ENCODE results near the gene CLEC9A.

Gene CLEC9A

GRCh38 chr12:10101042-10101579, 70.6 kb downstream of the CLEC9A start:
- no peak for DNase-seq
- H3K36me3 ChIP-seq: no peaks in the 10 kb centered on the region
- H3K9me3 ChIP-seq (ENCODE audit: severe bottlenecking): no peaks in the 10 kb centered on the region
- no peak overlapping the region for H3K27ac ChIP-seq
- no peak overlapping the region for H3K4me3 ChIP-seq (ENCODE audit: low read depth, low read length)
- TF ChIP-seq CTCF (IDR thresholded peaks at IDR 0.05; ENCODE audit: low read depth, low read length): no peak
- no peaks in the 10 kb centered on the region for H3K27me3 ChIP-seq (ENCODE audit: insufficient read depth, low read depth, severe bottlenecking)

GRCh38 chr12:10101648-10102220, 71.3 kb downstream of the CLEC9A start:
- H3K4me3 ChIP-seq (ENCODE audit: low read depth, low read length): no peak overlapping the region
- H3K36me3 ChIP-seq: no peaks in the 10 kb centered on the region
- H3K9me3 ChIP-seq (ENCODE audit: severe bottlenecking): no peaks in the 10 kb centered on the region
- no peak for TF ChIP-seq CTCF (IDR thresholded peaks at IDR 0.05; ENCODE audit: low read depth, low read length)
- DNase-seq: no peak
- H3K27ac ChIP-seq: no peak overlapping the region
- H3K27me3 ChIP-seq (ENCODE audit: insufficient read depth, low read depth, severe bottlenecking): no peaks in the 10 kb centered on the region

- no peak overlapping the region for H3K4me3 ChIP-seq (ENCODE audit: low read depth, low read length)
- no peak overlapping the region for H3K27ac ChIP-seq
- TF ChIP-seq CTCF (IDR thresholded peaks at IDR 0.05; ENCODE audit: low read depth, low read length): no peak
- no peaks in the 10 kb centered on the region for H3K9me3 ChIP-seq (ENCODE audit: severe bottlenecking)
- H3K36me3 ChIP-seq: no peaks in the 10 kb centered on the region
- DNase-seq: no peak
- H3K27me3 ChIP-seq (ENCODE audit: insufficient read depth, low read depth, severe bottlenecking): no peaks in the 10 kb centered on the region
These were observed 71.8 kb downstream of the CLEC9A start for GRCh38 chr12:10102322-10102721.

DNA sequence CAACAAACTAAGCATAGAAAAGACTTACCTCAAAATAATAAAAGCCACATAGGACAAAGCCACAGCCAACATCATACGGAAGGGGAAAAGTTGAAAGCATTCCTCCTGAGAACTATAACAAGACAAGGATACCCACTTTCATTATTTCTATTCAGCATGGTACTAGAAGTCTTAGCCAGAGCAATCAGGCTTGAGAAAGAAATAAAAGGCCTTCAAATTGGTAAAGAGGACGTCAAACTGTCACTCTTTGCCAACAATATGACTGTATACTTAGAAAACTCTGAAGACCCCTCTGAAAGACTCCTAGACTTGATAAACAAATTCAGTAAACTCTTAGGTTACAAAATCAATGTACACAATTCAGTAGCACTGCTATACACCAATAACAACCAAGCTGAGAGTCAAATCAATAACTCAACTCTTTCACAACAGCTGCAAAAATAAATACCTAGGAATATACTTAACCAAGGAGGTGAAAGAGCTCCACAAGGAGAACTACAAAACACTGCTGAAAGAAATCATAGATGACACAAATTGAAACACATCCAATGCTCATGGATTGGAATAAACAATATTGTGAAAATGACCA, 79.9 kb downstream of the CLEC9A start:
- no peak for DNase-seq
- no peaks in the 10 kb centered on the region for H3K9me3 ChIP-seq (ENCODE audit: severe bottlenecking)
- no peak for TF ChIP-seq CTCF (IDR thresholded peaks at IDR 0.05; ENCODE audit: low read depth, low read length)
- H3K27ac ChIP-seq: no peak overlapping the region
- H3K36me3 ChIP-seq: no peaks in the 10 kb centered on the region
- no peak overlapping the region for H3K4me3 ChIP-seq (ENCODE audit: low read depth, low read length)
- H3K27me3 ChIP-seq (ENCODE audit: insufficient read depth, low read depth, severe bottlenecking): no peaks in the 10 kb centered on the region

DNA sequence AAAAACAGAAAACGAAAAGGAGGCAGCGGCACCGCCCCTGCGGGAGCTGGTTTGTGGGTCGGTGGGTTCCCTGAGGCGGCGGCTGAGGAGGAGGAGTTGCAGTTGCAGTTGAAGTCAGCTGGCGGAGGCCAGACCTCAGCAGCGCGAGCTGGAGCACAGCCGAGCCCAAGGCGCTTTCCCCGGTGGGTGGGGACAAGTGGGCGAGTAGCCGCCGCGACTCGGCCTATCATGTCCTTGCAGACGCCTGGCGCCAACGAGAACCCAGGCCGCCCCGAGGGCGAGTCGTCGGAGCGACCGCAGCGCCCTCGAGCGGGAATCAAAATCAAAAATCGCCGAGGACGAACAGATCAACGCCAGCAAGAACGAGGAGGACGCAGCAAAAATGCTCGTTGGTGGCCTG, 81.0 kb downstream of the CLEC9A start:
- no peak overlapping the region for H3K4me3 ChIP-seq (ENCODE audit: low read depth, low read length)
- DNase-seq: no peak
- no peak overlapping the region for H3K27ac ChIP-seq
- no peaks in the 10 kb centered on the region for H3K36me3 ChIP-seq
- H3K27me3 ChIP-seq (ENCODE audit: insufficient read depth, low read depth, severe bottlenecking): no peaks in the 10 kb centered on the region
- no peaks in the 10 kb centered on the region for H3K9me3 ChIP-seq (ENCODE audit: severe bottlenecking)
- no peak for TF ChIP-seq CTCF (IDR thresholded peaks at IDR 0.05; ENCODE audit: low read depth, low read length)

DNA sequence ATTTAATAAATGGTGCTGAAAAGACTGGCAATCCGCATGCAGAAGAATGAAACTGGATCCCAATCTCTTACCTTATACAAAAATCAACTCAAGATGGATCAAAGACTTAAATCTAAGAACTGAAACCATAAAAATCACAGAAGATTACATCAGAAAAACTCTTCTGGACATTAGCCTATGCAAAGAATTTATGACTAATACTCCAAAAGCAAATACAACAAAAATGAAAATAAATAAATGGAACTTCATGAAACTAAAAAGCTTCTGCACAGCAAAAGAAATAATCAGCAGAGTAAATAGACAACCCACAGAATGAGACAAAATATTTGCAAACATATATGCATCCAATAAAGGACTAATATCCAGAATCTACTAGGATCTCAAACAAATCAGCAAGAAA, 82.6 kb downstream of the CLEC9A start:
- no peak overlapping the region for H3K27ac ChIP-seq
- no peak for DNase-seq

More for the DNA sequence above, 82.6 kb downstream of the CLEC9A start:
- Histone ChIP-seq H3K36me3 (no peaks in the 10 kb centered on the region), H3K9me3 (ENCODE audit: severe bottlenecking) (no peaks in the 10 kb centered on the region), H3K27me3 (ENCODE audit: insufficient read depth, low read depth, severe bottlenecking) (no peaks in the 10 kb centered on the region), H3K4me3 (ENCODE audit: low read depth, low read length) (no peak overlapping the region)
- no peak for TF ChIP-seq CTCF (IDR thresholded peaks at IDR 0.05; ENCODE audit: low read depth, low read length)

Data from WERI-Rb-1 (cell line).